ENCODE data around the gene AKIRIN2.
"Not testable (repeated sequence)": the region's sequence is repeated elsewhere in the genome, so short reads cannot be mapped to it uniquely, and the experiment has no call there.

DNA sequence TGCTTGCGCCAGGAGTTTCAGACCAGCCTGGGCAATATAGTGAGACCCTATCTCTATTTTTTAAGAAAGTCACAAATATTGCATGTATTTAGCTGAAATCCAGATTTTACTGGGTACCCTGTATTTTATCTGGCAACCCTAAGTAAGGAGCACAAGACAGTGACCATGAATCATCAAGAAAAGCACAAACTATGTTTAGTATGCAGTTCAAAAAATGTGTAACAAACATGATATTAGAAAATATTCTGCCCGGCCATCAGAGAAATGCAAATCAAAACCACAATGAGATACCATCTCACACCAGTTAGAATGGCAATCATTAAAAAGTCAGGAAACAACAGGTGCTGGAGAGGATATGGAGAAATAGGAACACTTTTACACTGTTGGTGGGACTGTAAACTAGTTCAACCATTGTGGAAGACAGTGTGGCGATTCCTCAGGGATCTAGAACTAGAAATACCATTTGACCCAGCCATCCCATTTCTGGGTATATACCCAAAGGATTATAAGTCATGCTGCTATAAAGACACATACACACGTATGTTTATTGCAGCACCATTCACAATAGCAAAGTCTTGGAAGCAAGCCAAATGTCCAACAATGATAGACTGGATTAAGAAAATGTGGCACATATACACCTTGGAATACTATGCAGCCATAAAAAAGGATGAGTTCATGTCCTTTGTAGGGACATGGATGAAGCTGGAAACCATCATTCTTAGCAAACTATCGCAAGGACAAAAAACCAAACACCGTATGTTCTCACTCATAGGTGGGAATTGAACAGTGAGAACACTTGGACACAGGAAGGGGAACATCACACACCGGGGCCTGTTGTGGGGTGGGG, 6.8 kb upstream of the AKIRIN2 start:
- TF ChIP-seq, protein P1, sequence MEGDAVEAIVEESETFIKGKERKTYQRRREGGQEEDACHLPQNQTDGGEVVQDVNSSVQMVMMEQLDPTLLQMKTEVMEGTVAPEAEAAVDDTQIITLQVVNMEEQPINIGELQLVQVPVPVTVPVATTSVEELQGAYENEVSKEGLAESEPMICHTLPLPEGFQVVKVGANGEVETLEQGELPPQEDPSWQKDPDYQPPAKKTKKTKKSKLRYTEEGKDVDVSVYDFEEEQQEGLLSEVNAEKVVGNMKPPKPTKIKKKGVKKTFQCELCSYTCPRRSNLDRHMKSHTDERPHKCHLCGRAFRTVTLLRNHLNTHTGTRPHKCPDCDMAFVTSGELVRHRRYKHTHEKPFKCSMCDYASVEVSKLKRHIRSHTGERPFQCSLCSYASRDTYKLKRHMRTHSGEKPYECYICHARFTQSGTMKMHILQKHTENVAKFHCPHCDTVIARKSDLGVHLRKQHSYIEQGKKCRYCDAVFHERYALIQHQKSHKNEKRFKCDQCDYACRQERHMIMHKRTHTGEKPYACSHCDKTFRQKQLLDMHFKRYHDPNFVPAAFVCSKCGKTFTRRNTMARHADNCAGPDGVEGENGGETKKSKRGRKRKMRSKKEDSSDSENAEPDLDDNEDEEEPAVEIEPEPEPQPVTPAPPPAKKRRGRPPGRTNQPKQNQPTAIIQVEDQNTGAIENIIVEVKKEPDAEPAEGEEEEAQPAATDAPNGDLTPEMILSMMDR (IDR thresholded peaks at IDR 0.05; ENCODE audit: insufficient read depth, low read depth, low read length), result not testable (repeated sequence)
- not testable (repeated sequence) for TF ChIP-seq EZH2 (IDR thresholded peaks at IDR 0.05; ENCODE audit: insufficient read depth, low read length)
